K562 (cell line): ENCODE results near the gene KRT39. TPM values are rescaled to one million over a fixed set of nuclear protein-coding genes. Genes with fewer than 3 reads are reported as not detected.
"Not testable (repeated sequence)": the region's sequence is repeated elsewhere in the genome, so short reads cannot be mapped to it uniquely, and the experiment has no call there.

Source experiments
- ATAC-seq: fragments of 200-7000 bp; cut with Tn5 transposase; 3 replicates; pipeline ENCODE4 v1.9.1; 2020; ENCODE audit warnings: moderate library complexity
- BruUV-seq: library from RNA; stranded (reverse); fragments of 400-500 nt; replicated peaks from 2 replicates; lab custom pipeline; 2021; lab: Mats Ljungman, UMichigan
- CTCF ChIA-PET: fragments of 300-600 bp; formaldehyde crosslinking; extraction: SDS; loops from one replicate; lab custom pipeline; 2021; ENCODE audit warnings: low intra/inter-chr PET ratio; lab: Yijun Ruan, JAX
- POLR2A ChIA-PET: fragments of 300-600, 350-650 bp; sonication (Branson Sonifier 250); formaldehyde crosslinking; extraction: SDS; loops from one replicate; lab custom pipeline; 2021; ENCODE audit warnings: antibody characterized with exemption, inconsistent platforms; lab: Yijun Ruan, JAX
- DNase-seq, 4 experiments: peaks; one replicate each; pipeline versions ENCODE4 v3.0.0 to v3.0.0-alpha.2; 2011 to 2018; ENCODE audit warnings: low spot score in 3 of 4, mixed read lengths in 3 of 4; ENCODE audit errors: extremely low read depth in 1 of 4
- FAIRE-seq: peaks from 2 replicates; lab custom pipeline; 2011; peaks lifted over from hg19 to GRCh38; lab: Jason Lieb, UNC
- H2AFZ ChIP-seq: 2 replicates; pipeline ENCODE4 v1.6.0; 2011; ENCODE audit warnings: low read depth, low read length, control low read depth, inconsistent platforms
- H3K27ac ChIP-seq: fragments of 200-600 bp; 3 replicates; pipeline ENCODE4 v1.8.0; 2011; ENCODE audit warnings: low read depth, mild to moderate bottlenecking, control low read depth, inconsistent platforms, low read length, moderate library complexity, mixed read lengths; ENCODE audit errors: extremely low read depth
- H3K27me3 ChIP-seq, 2 experiments: fragments of 300-600 bp in 1 of 2; 2 replicates in 1 of 2; 3 replicates in 1 of 2; pipeline versions ENCODE4 v1.6.0 to v1.8.0; 2011; ENCODE audit warnings: inconsistent platforms in 2 of 2, low read length in 2 of 2, mild to moderate bottlenecking in 1 of 2, mixed read lengths in 1 of 2, moderate library complexity in 1 of 2; ENCODE audit not compliant: control insufficient read depth in 2 of 2, insufficient read depth in 2 of 2
- H3K36me3 ChIP-seq: fragments of 300-600 bp; 3 replicates; pipeline ENCODE4 v1.8.0; 2011; ENCODE audit warnings: mild to moderate bottlenecking, low read length, inconsistent platforms; ENCODE audit not compliant: control insufficient read depth, insufficient read depth
- H3K4me1 ChIP-seq, 2 experiments: fragments of 200-600 bp in 1 of 2; replicated peaks in 1 of 2; 2 replicates in 1 of 2; 3 replicates in 1 of 2; pipeline versions ENCODE4 v1.5.1 to v1.8.0; 2011; ENCODE audit warnings: inconsistent platforms in 2 of 2, low read length in 2 of 2, mild to moderate bottlenecking in 1 of 2, mixed read lengths in 1 of 2, moderate library complexity in 1 of 2; ENCODE audit not compliant: control insufficient read depth in 2 of 2, insufficient read depth in 2 of 2
- H3K4me2 ChIP-seq: 2 replicates; pipeline ENCODE4 v1.6.1; 2011; ENCODE audit warnings: low read length, control low read depth, inconsistent platforms, mixed read lengths; ENCODE audit not compliant: insufficient read depth
- H3K4me3 ChIP-seq: fragments of 200-600 bp; sonication (generic), shearing (Covaris generic); 2 replicates; pipeline ENCODE4 v1.5.1; 2016; ENCODE audit warnings: control low read depth, inconsistent platforms
- H3K79me2 ChIP-seq: fragments of 200-600 bp; 3 replicates; pipeline ENCODE4 v1.8.0; 2011; ENCODE audit warnings: low read length, inconsistent platforms; ENCODE audit not compliant: control insufficient read depth, insufficient read depth
- H3K9ac ChIP-seq, 2 experiments: 2 replicates each; pipeline versions ENCODE4 v1.6.0 to v1.6.1; 2011; ENCODE audit warnings: low read depth in 2 of 2, low read length in 2 of 2, control low read depth in 1 of 2, inconsistent platforms in 1 of 2, mild to moderate bottlenecking in 1 of 2, mixed read lengths in 1 of 2; ENCODE audit not compliant: insufficient read depth in 1 of 2
- H3K9me1 ChIP-seq: one replicate; pipeline ENCODE4 v1.6.0; 2011; ENCODE audit warnings: inconsistent platforms, mild to moderate bottlenecking, low read length, moderate library complexity; ENCODE audit not compliant: control insufficient read depth, insufficient read depth
- H3K9me3 ChIP-seq: replicated peaks from 2 replicates; pipeline ENCODE4 v1.5.1; 2011; ENCODE audit warnings: low read depth, low read length, inconsistent platforms; ENCODE audit not compliant: control insufficient read depth, insufficient read depth
- H4K20me1 ChIP-seq: replicated peaks from 2 replicates; pipeline ENCODE4 v1.6.1; 2011; ENCODE audit warnings: low read length, inconsistent platforms, mixed read lengths; ENCODE audit not compliant: control insufficient read depth, insufficient read depth
- CCNT2 ChIP-seq: IDR thresholded peaks from 2 replicates; pipeline ENCODE4 v1.6.1; 2011; ENCODE audit warnings: borderline replicate concordance, low read depth, mild to moderate bottlenecking, moderate library complexity, mixed read lengths, low read length; ENCODE audit not compliant: insufficient read length; ENCODE audit errors: extremely low read depth
- DNMT1 ChIP-seq: fragments of 450-650 bp; IDR thresholded peaks from 2 replicates; pipeline ENCODE4 v1.6.1; 2016; ENCODE audit warnings: antibody characterized with exemption, mild to moderate bottlenecking
- SPI1 ChIP-seq: IDR thresholded peaks from 2 replicates; pipeline ENCODE4 v1.6.1; 2011; ENCODE audit warnings: low read depth, low read length, control low read depth, borderline replicate concordance
- ZNF239 ChIP-seq: fragments of 250-450 bp; sonication (Bioruptor Pico); IDR thresholded peaks from 2 replicates; pipeline ENCODE4 v1.4.0; 2020; ENCODE audit warnings: mild to moderate bottlenecking
- whole genome bisulfite sequencing: fragments of 100-300 bp; shearing (Covaris generic); methylation state at CpG from one replicate; pipeline ENCODE4 v1.1.6; 2016; ENCODE audit warnings: low coverage, mixed read lengths; ENCODE audit not compliant: insufficient coverage; ENCODE audit errors: missing lambda C conversion rate; 5-methylcytosine and 5-hydroxymethylcytosine counted together
- in situ Hi-C: fragments of 300-500 bp; cut with MboI; formaldehyde crosslinking; loops from 4 replicates; pipeline ENCODE4 v1.15.0; 2018; ENCODE audit warnings: inconsistent platforms, mixed read lengths
- intact Hi-C: fragments of 100-400 bp; cut with micrococcal nuclease; formaldehyde crosslinking; loops from 2 replicates; pipeline ENCODE4 v1.14.2; 2022
- polyA plus RNA-seq, 8 experiments: library from polyadenylated mRNA; depleted of rRNA in 4 of 8; stranded (reverse) in 5 of 8; unstranded in 3 of 8; fragments of >200 nt; fragmentation: Nextera tagmentation in 2 of 8; fragmentation: Illumina TruSeq in 1 of 8; extraction: Ambion mirVana in 2 of 8; extraction: Trizol in 1 of 8; gene quantifications; 2 replicates each; pipeline versions ENCODE4 v1.2.1 to v1.2.3, GENCODE V29; 2011 to 2014; ENCODE audit warnings: inconsistent platforms in 1 of 8, missing spikeins in 1 of 8
- total RNA-seq, 7 experiments: library from RNA; depleted of rRNA in 6 of 7; stranded (reverse); fragments of >200 nt in 6 of 7; fragmentation: Illumina TruSeq in 2 of 7; extraction: Trizol in 2 of 7; gene quantifications; 2 replicates each; pipeline versions ENCODE4 v1.2.1 to v1.2.3, GENCODE V29; 2011 to 2021; ENCODE audit warnings: low replicate concordance in 1 of 7
- TF ChIP-seq, protein P1 (sequence below): sonication (generic); formaldehyde crosslinking; IDR thresholded peaks from 2 replicates; pipeline ENCODE4 v1.8.1; 2023; ENCODE audit warnings: mild to moderate bottlenecking, missing genetic modification reagents
- TF ChIP-seq, protein P2 (sequence below): fragments of 450-650 bp; IDR thresholded peaks from 2 replicates; pipeline ENCODE4 v1.6.1; 2016

The KRT39 gene
- total and polyA plus RNA-seq, 9 of the 15 experiments (the other 6 are each of a cell fraction or from before 2014, with no cell fraction given): not detected

GRCh38 chr17:41002814-41003213, 36.1 kb upstream of the KRT39 start (continued):
- TF ChIP-seq, protein P1, sequence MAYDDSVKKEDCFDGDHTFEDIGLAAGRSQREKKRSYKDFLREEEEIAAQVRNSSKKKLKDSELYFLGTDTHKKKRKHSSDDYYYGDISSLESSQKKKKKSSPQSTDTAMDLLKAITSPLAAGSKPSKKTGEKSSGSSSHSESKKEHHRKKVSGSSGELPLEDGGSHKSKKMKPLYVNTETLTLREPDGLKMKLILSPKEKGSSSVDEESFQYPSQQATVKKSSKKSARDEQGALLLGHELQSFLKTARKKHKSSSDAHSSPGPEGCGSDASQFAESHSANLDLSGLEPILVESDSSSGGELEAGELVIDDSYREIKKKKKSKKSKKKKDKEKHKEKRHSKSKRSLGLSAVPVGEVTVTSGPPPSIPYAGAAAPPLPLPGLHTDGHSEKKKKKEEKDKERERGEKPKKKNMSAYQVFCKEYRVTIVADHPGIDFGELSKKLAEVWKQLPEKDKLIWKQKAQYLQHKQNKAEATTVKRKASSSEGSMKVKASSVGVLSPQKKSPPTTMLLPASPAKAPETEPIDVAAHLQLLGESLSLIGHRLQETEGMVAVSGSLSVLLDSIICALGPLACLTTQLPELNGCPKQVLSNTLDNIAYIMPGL (CRISPR knock-in tag): no peak
- no peak for TF ChIP-seq CCNT2

GRCh38 chr17:41001795-41002194, 35.0 kb upstream of the KRT39 start:
- DNase-seq: no peak
- ATAC-seq: no peak
- no TSS peak for BruUV-seq
- WGBS: 0% methylated on average over 3 of the region's 4 CpGs
- FAIRE-seq: no peak
- H3K9me1 ChIP-seq: no peaks in the 10 kb centered on the region
- H3K4me3 ChIP-seq: no peak overlapping the region
- H4K20me1 ChIP-seq: no peaks in the 10 kb centered on the region
- in situ Hi-C loops (no loop called here), intact Hi-C loops (no loop called here)
- H3K27me3 ChIP-seq: peaks cover 0 to 9% of the 10 kb centered on the region in 2 experiments; a peak in 3 of 5 replicates
- no peaks in the 10 kb centered on the region for H3K36me3 ChIP-seq
- no peaks in the 10 kb centered on the region for H3K79me2 ChIP-seq
- no peak overlapping the region for H3K27ac ChIP-seq
- H2AFZ ChIP-seq: no peak overlapping the region
- TF ChIP-seq ZNF239 (CRISPR knock-in tag): no peak
- TF ChIP-seq, protein P2, sequence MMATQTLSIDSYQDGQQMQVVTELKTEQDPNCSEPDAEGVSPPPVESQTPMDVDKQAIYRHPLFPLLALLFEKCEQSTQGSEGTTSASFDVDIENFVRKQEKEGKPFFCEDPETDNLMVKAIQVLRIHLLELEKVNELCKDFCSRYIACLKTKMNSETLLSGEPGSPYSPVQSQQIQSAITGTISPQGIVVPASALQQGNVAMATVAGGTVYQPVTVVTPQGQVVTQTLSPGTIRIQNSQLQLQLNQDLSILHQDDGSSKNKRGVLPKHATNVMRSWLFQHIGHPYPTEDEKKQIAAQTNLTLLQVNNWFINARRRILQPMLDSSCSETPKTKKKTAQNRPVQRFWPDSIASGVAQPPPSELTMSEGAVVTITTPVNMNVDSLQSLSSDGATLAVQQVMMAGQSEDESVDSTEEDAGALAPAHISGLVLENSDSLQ: peak; percentile 76
- TF ChIP-seq DNMT1: no peak
- no peak for TF ChIP-seq SPI1
- TF ChIP-seq, all 486 proteins: peak for 1
- H3K9ac ChIP-seq: no peak overlapping the region
- H3K4me1 ChIP-seq: no peaks in the 10 kb centered on the region; a peak in 1 of 5 replicates
- ChIA-PET POLR2A (no interaction called here), CTCF (no interaction called here)
- H3K9me3 ChIP-seq: no peaks in the 10 kb centered on the region
- no peak overlapping the region for H3K4me2 ChIP-seq

GRCh38 chr17:40999563-40999962, 32.8 kb upstream of the KRT39 start, which contains the start of gene KRTAP3-2:
KRTAP3-2 (minus strand) TSS chr17:40999906; CDS start chr17:40999853, 53 bp downstream.
- POLR2A ChIA-PET, H3K4me3 ChIP-seq: not testable (repeated sequence)

More at GRCh38 chr17:40999563-40999962, 32.8 kb upstream of the KRT39 start, which contains the start of gene KRTAP3-2:
- FAIRE-seq, DNase-seq, H3K9ac ChIP-seq, H4K20me1 ChIP-seq, in situ Hi-C loops, H3K4me1 ChIP-seq, ATAC-seq, H2AFZ ChIP-seq, BruUV-seq, H3K4me2 ChIP-seq, H3K36me3 ChIP-seq, CTCF ChIA-PET, H3K27me3 ChIP-seq, H3K9me3 ChIP-seq, intact Hi-C loops, H3K27ac ChIP-seq, H3K79me2 ChIP-seq, H3K9me1 ChIP-seq: not testable (repeated sequence)
- 2% methylated on average over 5 of the region's 6 CpGs for WGBS
